Activated B cell treated with CpG ODN at 0.5 μM for 24 hours (primary cell): ENCODE measurements around the gene PHC1. TPM values are rescaled to one million over a fixed set of nuclear protein-coding genes. Genes with fewer than 3 reads are reported as not detected.

Experiments
- ATAC-seq: fragments of 200-7000 bp; cut with Tn5 transposase; one replicate; pipeline ENCODE4 v1.10.0; 2021; ENCODE audit warnings: low read depth, mild to moderate bottlenecking, moderate library complexity
- CTCF ChIA-PET: fragments of 350-600 bp; sonication (Branson Sonifier 250); formaldehyde crosslinking; loops from one replicate; lab custom pipeline; 2021; ENCODE audit warnings: antibody characterized with exemption; lab: Charles Lee
- POLR2A ChIA-PET: fragments of 350-600 bp; sonication (Branson Sonifier 250); formaldehyde crosslinking; loops from one replicate; lab custom pipeline; 2021; ENCODE audit warnings: antibody characterized with exemption; lab: Charles Lee
- DNase-seq: peaks from one replicate; pipeline ENCODE4 v3.0.0; 2022
- H3K27ac Mint-ChIP-seq: one replicate; pipeline ENCODE4 v1.8.0; 2020; ENCODE audit warnings: mixed read lengths
- H3K27me3 Mint-ChIP-seq: one replicate; pipeline ENCODE4 v1.8.0; 2021; ENCODE audit warnings: mixed read lengths
- H3K36me3 Mint-ChIP-seq: one replicate; pipeline ENCODE4 v1.8.0; 2021; ENCODE audit warnings: low read depth, mixed read lengths
- H3K4me1 Mint-ChIP-seq: one replicate; pipeline ENCODE4 v1.8.0; 2021; ENCODE audit warnings: mixed read lengths
- H3K4me3 Mint-ChIP-seq: one replicate; pipeline ENCODE4 v1.8.0; 2020; ENCODE audit warnings: mild to moderate bottlenecking, mixed read lengths
- H3K9me3 Mint-ChIP-seq: one replicate; pipeline ENCODE4 v1.8.0; 2020; ENCODE audit warnings: mixed read lengths
- intact Hi-C: fragments of 100-400 bp; cut with micrococcal nuclease; formaldehyde crosslinking; loops from one replicate; pipeline ENCODE4 v1.15.1; 2024
- total RNA-seq: library from RNA; stranded (reverse); gene quantifications from 2 replicates; pipeline ENCODE4 v1.2.3, GENCODE V29; 2022
- TF ChIP-seq, protein P1 (sequence below): fragments of 200-600 bp; IDR thresholded peaks from one replicate; pipeline ENCODE4 v1.8.0; 2022; ENCODE audit warnings: antibody characterized with exemption, mild to moderate bottlenecking

PHC1 gene
- total RNA-seq, 1 donor from 2014 or later = 45.8 TPM

DNA sequence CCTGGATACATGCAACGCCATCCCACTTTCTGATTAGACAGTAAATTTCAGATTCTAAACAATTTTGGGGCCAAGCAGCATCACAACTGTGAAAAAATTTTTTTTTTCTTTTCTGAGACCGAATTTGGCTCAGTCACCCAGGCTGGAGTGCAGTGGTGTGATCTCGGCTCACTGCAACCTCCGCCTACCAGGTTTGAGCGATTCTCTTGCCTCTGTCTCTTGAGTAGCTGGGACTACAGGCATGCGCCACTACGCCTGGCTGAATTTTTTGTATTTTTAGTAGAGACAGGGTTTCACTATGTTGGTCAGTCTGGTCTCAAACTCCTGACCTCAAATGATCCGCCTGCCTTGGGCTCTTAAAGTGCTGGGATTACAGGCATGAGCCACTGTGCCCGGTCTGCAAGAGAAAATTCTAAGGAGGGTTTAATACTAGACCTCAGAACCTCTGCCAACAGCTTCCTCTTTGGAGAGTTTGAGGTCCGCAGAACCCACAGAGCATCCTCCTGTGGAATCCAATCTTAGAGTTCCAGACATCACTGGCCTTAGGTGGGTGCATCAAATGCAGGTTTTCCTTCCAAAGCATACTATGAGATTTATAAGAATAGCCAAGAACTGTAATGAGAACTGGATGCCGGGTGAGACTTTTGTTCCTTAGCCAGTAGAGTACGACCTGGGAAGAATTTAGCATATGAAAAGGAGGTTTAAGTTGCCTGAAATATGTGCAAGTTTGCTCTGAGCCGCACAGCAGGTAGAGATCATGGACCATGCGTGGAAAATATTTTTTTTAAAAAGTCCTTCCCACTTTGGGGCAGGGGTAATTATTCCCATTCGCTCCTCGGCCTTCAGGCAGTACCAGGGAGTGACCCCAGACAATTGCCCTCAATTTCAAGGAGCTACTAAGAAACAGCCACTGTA, 7.8 kb upstream of the PHC1 start:
- TF ChIP-seq, protein P1, sequence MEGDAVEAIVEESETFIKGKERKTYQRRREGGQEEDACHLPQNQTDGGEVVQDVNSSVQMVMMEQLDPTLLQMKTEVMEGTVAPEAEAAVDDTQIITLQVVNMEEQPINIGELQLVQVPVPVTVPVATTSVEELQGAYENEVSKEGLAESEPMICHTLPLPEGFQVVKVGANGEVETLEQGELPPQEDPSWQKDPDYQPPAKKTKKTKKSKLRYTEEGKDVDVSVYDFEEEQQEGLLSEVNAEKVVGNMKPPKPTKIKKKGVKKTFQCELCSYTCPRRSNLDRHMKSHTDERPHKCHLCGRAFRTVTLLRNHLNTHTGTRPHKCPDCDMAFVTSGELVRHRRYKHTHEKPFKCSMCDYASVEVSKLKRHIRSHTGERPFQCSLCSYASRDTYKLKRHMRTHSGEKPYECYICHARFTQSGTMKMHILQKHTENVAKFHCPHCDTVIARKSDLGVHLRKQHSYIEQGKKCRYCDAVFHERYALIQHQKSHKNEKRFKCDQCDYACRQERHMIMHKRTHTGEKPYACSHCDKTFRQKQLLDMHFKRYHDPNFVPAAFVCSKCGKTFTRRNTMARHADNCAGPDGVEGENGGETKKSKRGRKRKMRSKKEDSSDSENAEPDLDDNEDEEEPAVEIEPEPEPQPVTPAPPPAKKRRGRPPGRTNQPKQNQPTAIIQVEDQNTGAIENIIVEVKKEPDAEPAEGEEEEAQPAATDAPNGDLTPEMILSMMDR = no peak
- POLR2A ChIA-PET = no interaction called here
- ATAC-seq (no peak), DNase-seq (no peak)
- H3K4me1 Mint-ChIP-seq = peaks cover 41% of the 10 kb centered on the region
- H3K4me3 Mint-ChIP-seq = no peak overlapping the region
- H3K27ac Mint-ChIP-seq = no peak overlapping the region
- CTCF ChIA-PET = no interaction called here
- H3K9me3 Mint-ChIP-seq = peaks cover 8% of the 10 kb centered on the region
- peaks cover 3% of the 10 kb centered on the region for H3K36me3 Mint-ChIP-seq
- intact Hi-C loops = no loop called here
- H3K27me3 Mint-ChIP-seq = no peaks in the 10 kb centered on the region

DNA sequence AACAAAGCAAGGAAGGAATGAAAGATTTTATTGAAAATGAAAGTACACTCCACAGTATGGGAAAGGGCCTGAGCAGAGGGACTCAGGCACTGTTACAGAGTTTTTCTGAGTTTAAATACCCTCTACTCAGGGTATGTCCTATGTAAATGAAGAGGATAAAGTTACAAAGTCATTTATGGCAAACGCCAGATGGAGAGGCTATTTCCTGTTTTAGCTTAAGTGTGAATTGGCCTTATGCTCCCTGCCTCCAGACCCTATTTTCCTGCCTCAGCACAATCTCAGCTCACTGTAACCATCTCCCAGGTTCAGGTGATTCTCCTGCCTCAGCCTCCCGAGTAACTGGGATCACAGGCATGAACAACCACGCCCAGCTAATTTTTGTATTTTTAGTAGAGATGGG, 6.8 kb upstream of the PHC1 start:
- CTCF ChIA-PET = no interaction called here
- peaks cover 47% of the 10 kb centered on the region for H3K4me1 Mint-ChIP-seq
- TF ChIP-seq, protein P1 = no peak
- no peaks in the 10 kb centered on the region for H3K27me3 Mint-ChIP-seq
- H3K27ac Mint-ChIP-seq = no peak overlapping the region
- H3K9me3 Mint-ChIP-seq = peaks cover 7% of the 10 kb centered on the region
- ATAC-seq (no peak), DNase-seq (no peak)
- no peak overlapping the region for H3K4me3 Mint-ChIP-seq
- POLR2A ChIA-PET = no interaction called here
- intact Hi-C loops = no loop called here
- H3K36me3 Mint-ChIP-seq = peaks cover 3% of the 10 kb centered on the region

DNA sequence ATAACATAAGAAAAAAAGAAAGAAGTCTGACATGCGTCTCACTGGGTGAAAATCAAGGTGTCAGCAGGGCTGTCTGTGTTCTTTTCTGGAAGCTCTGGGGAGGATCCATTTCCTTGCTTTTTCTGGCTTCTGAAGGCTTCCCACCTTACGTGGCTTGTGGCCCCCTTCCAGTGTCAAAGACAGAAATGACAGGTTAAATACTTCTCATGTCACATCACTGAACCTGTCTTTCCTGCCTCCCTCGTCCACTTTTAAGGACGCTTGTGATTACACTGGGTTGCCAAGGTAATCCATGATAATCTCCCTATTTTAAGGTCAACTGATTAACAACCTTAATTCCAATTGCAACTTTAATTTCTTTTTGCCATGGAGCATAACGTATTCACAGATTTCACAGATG, 4.6 kb upstream of the PHC1 start:
- intact Hi-C loops = no loop called here
- ATAC-seq (no peak), DNase-seq (no peak)
- H3K4me1 Mint-ChIP-seq = peaks cover 42% of the 10 kb centered on the region
- H3K4me3 Mint-ChIP-seq = no peak overlapping the region
- POLR2A ChIA-PET = no interaction called here
- no peak overlapping the region for H3K27ac Mint-ChIP-seq
- TF ChIP-seq, protein P1 = no peak
- no peaks in the 10 kb centered on the region for H3K36me3 Mint-ChIP-seq
- no peaks in the 10 kb centered on the region for H3K27me3 Mint-ChIP-seq
- no peaks in the 10 kb centered on the region for H3K9me3 Mint-ChIP-seq
- CTCF ChIA-PET = no interaction called here

DNA sequence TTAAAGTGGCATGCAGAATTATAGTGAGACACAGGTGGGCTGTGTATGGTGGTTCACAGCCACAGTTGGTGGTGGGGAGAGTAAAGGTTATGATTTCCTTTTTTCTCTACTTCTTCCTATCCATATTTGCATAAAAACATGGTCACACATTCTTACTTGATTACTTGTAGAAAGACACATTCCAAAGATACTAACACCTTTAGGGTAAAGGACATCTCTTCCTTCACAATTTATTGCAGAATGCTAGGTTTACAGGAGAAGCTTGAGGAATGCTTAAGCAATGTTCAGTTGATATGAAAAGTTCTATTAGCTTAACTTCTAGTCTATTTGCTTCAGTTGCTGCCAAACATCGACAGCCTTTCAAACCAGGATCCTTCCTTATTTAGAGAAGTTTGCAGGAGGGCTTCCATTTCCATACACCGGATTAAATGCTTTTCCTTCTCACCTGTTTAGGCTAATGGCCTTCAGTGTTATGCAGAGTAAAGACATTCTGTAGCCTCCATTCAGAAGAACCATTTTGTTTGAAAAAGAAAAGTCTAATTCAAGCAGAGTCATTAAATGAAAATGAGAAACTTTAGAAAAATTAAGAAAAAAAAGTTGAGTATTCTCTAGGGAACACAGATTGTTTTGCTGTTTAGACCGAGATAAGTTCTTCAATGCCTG, 2.6 kb upstream of the PHC1 start:
- Mint-ChIP-seq H3K4me1 (peaks cover 25% of the 10 kb centered on the region), H3K9me3 (no peaks in the 10 kb centered on the region), H3K36me3 (no peaks in the 10 kb centered on the region), H3K4me3 (no peak overlapping the region), H3K27me3 (no peaks in the 10 kb centered on the region), H3K27ac (no peak overlapping the region)
- no peak for ATAC-seq
- POLR2A ChIA-PET = no interaction called here
- CTCF ChIA-PET = interaction anchor here (1.2 to 1.3 kb wide), 2 partner anchors 22 to 36 kb away, joined by 3 to 4 read pairs; no protein-coding TSS in a partner anchor
- intact Hi-C loops = no loop called here
- TF ChIP-seq, protein P1 = no peak
- DNase-seq = no peak

DNA sequence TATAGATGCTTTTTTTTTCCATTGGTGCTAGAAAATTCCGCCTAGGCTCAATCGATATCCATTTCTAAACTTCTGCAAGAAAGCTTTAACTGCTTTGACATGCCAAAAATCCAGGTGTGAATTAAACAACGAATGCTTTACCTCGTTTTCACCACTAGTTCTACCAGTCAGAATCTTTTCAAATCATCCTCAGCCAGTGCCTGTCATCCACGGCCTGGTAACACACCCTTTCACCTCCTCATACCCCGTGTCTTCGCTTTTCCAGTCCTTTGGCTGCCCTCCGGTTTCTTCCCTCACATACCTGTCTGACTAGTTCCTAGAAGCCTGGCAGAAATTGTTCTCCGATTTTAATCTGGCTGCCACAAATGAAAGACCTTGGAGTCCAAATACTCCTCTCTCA, 1.4 kb upstream of the PHC1 start:
- Mint-ChIP-seq H3K27me3 (no peaks in the 10 kb centered on the region), H3K27ac (peak overlapping the region; percentile 91), H3K4me1 (peaks cover 25% of the 10 kb centered on the region), H3K4me3 (peak overlapping the region; percentile 68), H3K36me3 (no peaks in the 10 kb centered on the region), H3K9me3 (no peaks in the 10 kb centered on the region)
- ChIA-PET CTCF (interaction anchor here (1.3 kb wide), 1 partner anchor 35 kb away, joined by 3 read pairs; no protein-coding TSS in a partner anchor), POLR2A (interaction anchor here (0.7 kb wide), 1 partner anchor 37 kb away, joined by 7 read pairs; the partner anchor contains the start of gene M6PR)
- DNase-seq (no peak), ATAC-seq (no peak)
- intact Hi-C loops = loop anchor here (1.0 kb wide), 1 partner anchor 216 kb away; the partner anchor contains the start of gene RIMKLB
- TF ChIP-seq, protein P1 = no peak
